ENCODE results near the gene ENOSF1. TPM values are rescaled to one million over a fixed set of nuclear protein-coding genes. Genes with fewer than 3 reads are reported as not detected.
"Not testable (repeated sequence)": the region's sequence is repeated elsewhere in the genome, so short reads cannot be mapped to it uniquely, and the experiment has no call there.

The ENOSF1 gene
- total RNA-seq, 1 donor: 16.1 TPM

GRCh38 chr18:685438-685837 is 27.0 kb downstream of the ENOSF1 start:
- H3K9me3 ChIP-seq (ENCODE audit: low read depth, low read length): no peaks in the 10 kb centered on the region
- peaks cover 10% of the 10 kb centered on the region for H3K4me1 ChIP-seq (ENCODE audit: insufficient read depth, low read length)
- H3K27me3 ChIP-seq (ENCODE audit: insufficient read depth, low read length): no peaks in the 10 kb centered on the region
- H3K4me3 ChIP-seq (ENCODE audit: low read length): no peak overlapping the region

GRCh38 chr18:683531-683930 is 28.9 kb downstream of the ENOSF1 start:
- no peaks in the 10 kb centered on the region for H3K27me3 ChIP-seq (ENCODE audit: insufficient read depth, low read length)
- no peak overlapping the region for H3K4me3 ChIP-seq (ENCODE audit: low read length)
- peaks cover 10% of the 10 kb centered on the region for H3K4me1 ChIP-seq (ENCODE audit: insufficient read depth, low read length)
- H3K9me3 ChIP-seq (ENCODE audit: low read depth, low read length): no peaks in the 10 kb centered on the region

GRCh38 chr18:682833-683232 is 29.6 kb downstream of the ENOSF1 start:
- Histone ChIP-seq H3K4me1 (ENCODE audit: insufficient read depth, low read length) (peaks cover 10% of the 10 kb centered on the region), H3K4me3 (ENCODE audit: low read length) (no peak overlapping the region), H3K9me3 (ENCODE audit: low read depth, low read length) (no peaks in the 10 kb centered on the region), H3K27me3 (ENCODE audit: insufficient read depth, low read length) (no peaks in the 10 kb centered on the region)

- not testable (repeated sequence) for H3K4me3 ChIP-seq (ENCODE audit: low read length); H3K9me3 ChIP-seq (ENCODE audit: low read depth, low read length); H3K27me3 ChIP-seq (ENCODE audit: insufficient read depth, low read length); H3K4me1 ChIP-seq (ENCODE audit: insufficient read depth, low read length)
These were observed 30.0 kb downstream of the ENOSF1 start for GRCh38 chr18:682416-682815.

GRCh38 chr18:681985-682384 is 30.4 kb downstream of the ENOSF1 start:
- Histone ChIP-seq H3K27me3 (ENCODE audit: insufficient read depth, low read length) (no peaks in the 10 kb centered on the region), H3K4me3 (ENCODE audit: low read length) (no peak overlapping the region), H3K4me1 (ENCODE audit: insufficient read depth, low read length) (peaks cover 10% of the 10 kb centered on the region), H3K9me3 (ENCODE audit: low read depth, low read length) (no peaks in the 10 kb centered on the region)

GRCh38 chr18:680392-680791 is 32.0 kb downstream of the ENOSF1 start:
- Histone ChIP-seq H3K27me3 (ENCODE audit: insufficient read depth, low read length) (no peaks in the 10 kb centered on the region), H3K4me3 (ENCODE audit: low read length) (no peak overlapping the region), H3K9me3 (ENCODE audit: low read depth, low read length) (no peaks in the 10 kb centered on the region), H3K4me1 (ENCODE audit: insufficient read depth, low read length) (peaks cover 10% of the 10 kb centered on the region)

GRCh38 chr18:679516-679915 is 32.9 kb downstream of the ENOSF1 start:
- H3K27me3 ChIP-seq (ENCODE audit: insufficient read depth, low read length): no peaks in the 10 kb centered on the region
- no peak overlapping the region for H3K4me3 ChIP-seq (ENCODE audit: low read length)
- no peaks in the 10 kb centered on the region for H3K9me3 ChIP-seq (ENCODE audit: low read depth, low read length)
- H3K4me1 ChIP-seq (ENCODE audit: insufficient read depth, low read length): peaks cover 10% of the 10 kb centered on the region

- Histone ChIP-seq H3K4me3 (ENCODE audit: low read length) (no peak overlapping the region), H3K27me3 (ENCODE audit: insufficient read depth, low read length) (no peaks in the 10 kb centered on the region), H3K4me1 (ENCODE audit: insufficient read depth, low read length) (peaks cover 10% of the 10 kb centered on the region), H3K9me3 (ENCODE audit: low read depth, low read length) (no peaks in the 10 kb centered on the region)
These were observed 33.8 kb downstream of the ENOSF1 start for GRCh38 chr18:678482-679182.

- H3K27me3 ChIP-seq (ENCODE audit: insufficient read depth, low read length): no peaks in the 10 kb centered on the region
- peaks cover 10% of the 10 kb centered on the region for H3K4me1 ChIP-seq (ENCODE audit: insufficient read depth, low read length)
- H3K9me3 ChIP-seq (ENCODE audit: low read depth, low read length): no peaks in the 10 kb centered on the region
- H3K4me3 ChIP-seq (ENCODE audit: low read length): no peak overlapping the region
These were observed 34.5 kb downstream of the ENOSF1 start for GRCh38 chr18:677951-678381.

- H3K4me1 ChIP-seq (ENCODE audit: insufficient read depth, low read length): peaks cover 6% of the 10 kb centered on the region
- no peaks in the 10 kb centered on the region for H3K9me3 ChIP-seq (ENCODE audit: low read depth, low read length)
- no peak overlapping the region for H3K4me3 ChIP-seq (ENCODE audit: low read length)
- H3K27me3 ChIP-seq (ENCODE audit: insufficient read depth, low read length): no peaks in the 10 kb centered on the region
These were observed 35.3 kb downstream of the ENOSF1 start for GRCh38 chr18:677145-677544.

GRCh38 chr18:676736-677135 is 35.7 kb downstream of the ENOSF1 start:
- no peaks in the 10 kb centered on the region for H3K9me3 ChIP-seq (ENCODE audit: low read depth, low read length)
- H3K4me1 ChIP-seq (ENCODE audit: insufficient read depth, low read length): peaks cover 2% of the 10 kb centered on the region
- no peaks in the 10 kb centered on the region for H3K27me3 ChIP-seq (ENCODE audit: insufficient read depth, low read length)
- no peak overlapping the region for H3K4me3 ChIP-seq (ENCODE audit: low read length)

- Histone ChIP-seq H3K4me3 (ENCODE audit: low read length) (no peak overlapping the region), H3K27me3 (ENCODE audit: insufficient read depth, low read length) (no peaks in the 10 kb centered on the region), H3K4me1 (ENCODE audit: insufficient read depth, low read length) (no peaks in the 10 kb centered on the region), H3K9me3 (ENCODE audit: low read depth, low read length) (no peaks in the 10 kb centered on the region)
These were observed 36.4 kb downstream of the ENOSF1 start for GRCh38 chr18:676069-676468.

GRCh38 chr18:675307-675706 is 37.1 kb downstream of the ENOSF1 start:
- Histone ChIP-seq H3K27me3 (ENCODE audit: insufficient read depth, low read length) (no peaks in the 10 kb centered on the region), H3K4me3 (ENCODE audit: low read length) (no peak overlapping the region), H3K9me3 (ENCODE audit: low read depth, low read length) (no peaks in the 10 kb centered on the region), H3K4me1 (ENCODE audit: insufficient read depth, low read length) (no peaks in the 10 kb centered on the region)

GRCh38 chr18:673769-674168 is 38.7 kb downstream of the ENOSF1 start:
- Histone ChIP-seq H3K27me3 (ENCODE audit: insufficient read depth, low read length) (no peaks in the 10 kb centered on the region), H3K9me3 (ENCODE audit: low read depth, low read length) (no peaks in the 10 kb centered on the region), H3K4me3 (ENCODE audit: low read length) (no peak overlapping the region), H3K4me1 (ENCODE audit: insufficient read depth, low read length) (no peaks in the 10 kb centered on the region)

- H3K4me3 ChIP-seq (ENCODE audit: low read length): no peak overlapping the region
These were observed 39.1 kb downstream of the ENOSF1 start for GRCh38 chr18:673317-673716.

GRCh38 chr18:671405-671804 is 41.0 kb downstream of the ENOSF1 start:
- Histone ChIP-seq H3K9me3 (ENCODE audit: low read depth, low read length) (no peaks in the 10 kb centered on the region), H3K4me1 (ENCODE audit: insufficient read depth, low read length) (no peaks in the 10 kb centered on the region), H3K27me3 (ENCODE audit: insufficient read depth, low read length) (no peaks in the 10 kb centered on the region), H3K4me3 (ENCODE audit: low read length) (no peak overlapping the region)

More at GRCh38 chr18:673317-673716, 39.1 kb downstream of the ENOSF1 start:
- H3K4me1 ChIP-seq (ENCODE audit: insufficient read depth, low read length): no peaks in the 10 kb centered on the region
- no peaks in the 10 kb centered on the region for H3K9me3 ChIP-seq (ENCODE audit: low read depth, low read length)
- H3K27me3 ChIP-seq (ENCODE audit: insufficient read depth, low read length): no peaks in the 10 kb centered on the region

All from mononuclear cell (primary cell).